RWPE2 (cell line): ENCODE data around the gene FAM117B.

Source experiments
- ATAC-seq: fragments of 200-7000 bp; cut with Tn5 transposase; 3 replicates; pipeline ENCODE4 v1.9.1; 2021; ENCODE audit warnings: low read depth
- DNase-seq: peaks from one replicate; pipeline ENCODE4 v3.0.0-alpha.2; 2020; ENCODE audit warnings: low spot score
- H3K27ac ChIP-seq: fragments of 450-650 bp; 2 replicates; pipeline ENCODE4 v1.5.1; 2017; ENCODE audit warnings: mild to moderate bottlenecking; ENCODE audit not compliant: poor library complexity, severe bottlenecking
- H3K27me3 ChIP-seq: fragments of 250-450 bp; sonication (Bioruptor Pico); 2 replicates; pipeline ENCODE4 v1.5.1; 2021; ENCODE audit warnings: mild to moderate bottlenecking, moderate library complexity; ENCODE audit not compliant: insufficient read depth, poor library complexity, severe bottlenecking
- H3K36me3 ChIP-seq: fragments of 250-450 bp; sonication (Bioruptor Pico); 2 replicates; pipeline ENCODE4 v1.5.1; 2020; ENCODE audit warnings: low read depth, mild to moderate bottlenecking, moderate library complexity
- H3K4me1 ChIP-seq: fragments of 250-450 bp; sonication (Bioruptor Pico); 2 replicates; pipeline ENCODE4 v1.5.1; 2021; ENCODE audit warnings: mild to moderate bottlenecking, moderate library complexity; ENCODE audit not compliant: insufficient read depth, poor library complexity, severe bottlenecking
- H3K4me3 ChIP-seq: fragments of 250-450 bp; sonication (Bioruptor Pico); 2 replicates; pipeline ENCODE4 v1.5.1; 2021; ENCODE audit warnings: mild to moderate bottlenecking, moderate library complexity; ENCODE audit not compliant: severe bottlenecking
- H3K9me3 ChIP-seq: fragments of 250-450 bp; sonication (Bioruptor Pico); 2 replicates; pipeline ENCODE4 v1.5.1; 2021; ENCODE audit warnings: mild to moderate bottlenecking, moderate library complexity; ENCODE audit not compliant: severe bottlenecking
- TF ChIP-seq, protein P1 (sequence below): fragments of 450-650 bp; IDR thresholded peaks from one replicate; pipeline ENCODE4 v1.5.1; 2017; ENCODE audit warnings: mild to moderate bottlenecking, moderate library complexity; ENCODE audit not compliant: poor library complexity, severe bottlenecking

Gene FAM117B

GRCh38 chr2:202808754-202809153, 174.0 kb downstream of the FAM117B start:
- Histone ChIP-seq H3K27ac (peak overlapping the region; percentile 64), H3K4me3 (no peak overlapping the region), H3K9me3 (no peaks in the 10 kb centered on the region), H3K27me3 (no peaks in the 10 kb centered on the region), H3K4me1 (peaks cover 20% of the 10 kb centered on the region), H3K36me3 (no peaks in the 10 kb centered on the region)
- DNase-seq (no peak), ATAC-seq (peak; percentile 38)
- TF ChIP-seq, protein P1, sequence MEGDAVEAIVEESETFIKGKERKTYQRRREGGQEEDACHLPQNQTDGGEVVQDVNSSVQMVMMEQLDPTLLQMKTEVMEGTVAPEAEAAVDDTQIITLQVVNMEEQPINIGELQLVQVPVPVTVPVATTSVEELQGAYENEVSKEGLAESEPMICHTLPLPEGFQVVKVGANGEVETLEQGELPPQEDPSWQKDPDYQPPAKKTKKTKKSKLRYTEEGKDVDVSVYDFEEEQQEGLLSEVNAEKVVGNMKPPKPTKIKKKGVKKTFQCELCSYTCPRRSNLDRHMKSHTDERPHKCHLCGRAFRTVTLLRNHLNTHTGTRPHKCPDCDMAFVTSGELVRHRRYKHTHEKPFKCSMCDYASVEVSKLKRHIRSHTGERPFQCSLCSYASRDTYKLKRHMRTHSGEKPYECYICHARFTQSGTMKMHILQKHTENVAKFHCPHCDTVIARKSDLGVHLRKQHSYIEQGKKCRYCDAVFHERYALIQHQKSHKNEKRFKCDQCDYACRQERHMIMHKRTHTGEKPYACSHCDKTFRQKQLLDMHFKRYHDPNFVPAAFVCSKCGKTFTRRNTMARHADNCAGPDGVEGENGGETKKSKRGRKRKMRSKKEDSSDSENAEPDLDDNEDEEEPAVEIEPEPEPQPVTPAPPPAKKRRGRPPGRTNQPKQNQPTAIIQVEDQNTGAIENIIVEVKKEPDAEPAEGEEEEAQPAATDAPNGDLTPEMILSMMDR = no peak

GRCh38 chr2:202813387-202813786, 178.6 kb downstream of the FAM117B start:
- Histone ChIP-seq H3K36me3 (no peaks in the 10 kb centered on the region), H3K9me3 (no peaks in the 10 kb centered on the region), H3K4me3 (no peak overlapping the region), H3K27ac (no peak overlapping the region), H3K4me1 (peaks cover 7% of the 10 kb centered on the region), H3K27me3 (no peaks in the 10 kb centered on the region)
- TF ChIP-seq, protein P1 = no peak
- ATAC-seq (no peak), DNase-seq (no peak)

DNA sequence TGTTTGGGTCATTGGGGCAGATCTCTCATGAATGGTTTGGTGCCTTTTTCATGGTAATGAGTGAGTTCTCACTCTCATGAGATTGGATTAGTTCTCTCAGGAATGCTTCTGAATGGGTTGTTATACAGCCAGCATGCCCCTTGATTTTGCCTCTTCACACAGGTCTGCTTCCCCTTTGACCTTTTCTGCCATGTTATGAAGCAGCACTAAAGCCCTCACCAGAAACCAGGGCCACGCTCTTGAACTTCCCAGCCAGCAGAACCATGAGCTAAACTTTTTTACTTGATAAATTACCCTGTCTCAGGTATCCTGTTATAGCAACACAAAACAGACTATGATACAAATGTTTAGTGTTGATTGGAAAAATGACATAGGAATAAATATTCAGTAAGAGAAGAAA, 179.5 kb downstream of the FAM117B start:
- Histone ChIP-seq H3K27ac (no peak overlapping the region), H3K4me3 (no peak overlapping the region), H3K36me3 (no peaks in the 10 kb centered on the region), H3K4me1 (no peaks in the 10 kb centered on the region), H3K27me3 (no peaks in the 10 kb centered on the region), H3K9me3 (no peaks in the 10 kb centered on the region)
- ATAC-seq (no peak), DNase-seq (no peak)
- TF ChIP-seq, protein P1 = no peak

DNA sequence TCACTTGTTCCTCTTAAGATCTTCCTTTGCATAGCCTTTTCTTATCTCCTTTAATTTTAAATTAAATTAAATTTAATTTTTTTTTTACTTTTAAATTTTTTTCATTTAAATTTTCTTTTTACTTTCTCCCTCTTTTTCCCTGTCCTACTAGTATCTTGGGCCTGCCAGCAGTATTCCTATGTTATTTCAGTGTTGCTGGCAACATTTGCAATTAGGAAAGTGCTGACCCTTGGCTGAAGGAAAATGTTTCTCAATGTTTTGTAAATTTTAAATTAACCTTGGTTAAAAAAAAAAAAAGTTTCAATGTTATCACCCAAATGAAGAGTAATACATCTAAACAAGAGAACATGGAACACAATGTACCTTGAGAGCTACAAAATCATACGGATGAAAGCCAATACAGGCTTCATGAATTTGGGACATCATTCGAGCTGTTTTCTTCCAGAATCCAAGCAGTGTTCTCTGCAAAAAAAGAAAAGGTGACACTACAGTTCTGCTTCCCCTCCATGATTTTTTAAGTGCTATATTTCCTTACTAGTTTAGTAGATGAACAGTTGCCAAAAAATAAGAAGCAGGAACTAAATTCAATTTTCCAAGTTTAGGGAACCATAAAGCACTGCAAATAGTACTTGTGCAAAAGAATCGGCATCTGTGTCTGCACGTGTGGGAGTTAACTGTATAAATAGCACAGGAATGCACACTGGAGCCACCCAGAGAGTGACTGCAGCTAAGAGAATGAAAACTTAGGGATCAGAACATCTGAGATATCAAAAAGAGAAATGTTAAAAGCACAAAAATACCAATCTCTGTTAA, 181.0 kb downstream of the FAM117B start:
- H3K9me3 ChIP-seq = no peaks in the 10 kb centered on the region
- no peak for ATAC-seq
- H3K27ac ChIP-seq = no peak overlapping the region
- no peaks in the 10 kb centered on the region for H3K27me3 ChIP-seq
- no peaks in the 10 kb centered on the region for H3K4me1 ChIP-seq
- no peaks in the 10 kb centered on the region for H3K36me3 ChIP-seq
- no peak overlapping the region for H3K4me3 ChIP-seq
- no peak for DNase-seq
- TF ChIP-seq, protein P1 = no peak

DNA sequence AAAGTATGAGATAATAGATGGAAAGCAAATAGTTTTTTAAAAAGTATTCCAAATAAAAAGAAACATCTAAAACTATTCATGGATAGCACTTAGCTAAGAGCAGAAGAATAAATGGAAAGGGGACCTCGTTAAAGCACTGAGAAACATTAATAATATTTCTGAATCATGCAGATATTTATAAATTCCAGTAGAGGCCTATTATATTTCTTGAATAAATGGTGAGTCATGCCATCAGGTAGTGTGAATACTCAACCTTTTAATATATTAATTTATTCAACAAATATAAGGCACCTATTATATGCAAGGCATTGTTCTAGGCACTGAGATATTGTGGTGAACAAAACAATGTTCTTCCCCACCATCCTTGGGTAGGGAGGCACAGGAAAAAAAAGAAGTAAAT, 183.0 kb downstream of the FAM117B start:
- DNase-seq (no peak), ATAC-seq (no peak)
- no peak overlapping the region for H3K4me3 ChIP-seq
- H3K27ac ChIP-seq = no peak overlapping the region
- H3K36me3 ChIP-seq = no peaks in the 10 kb centered on the region
- TF ChIP-seq, protein P1 = no peak
- no peaks in the 10 kb centered on the region for H3K9me3 ChIP-seq
- no peaks in the 10 kb centered on the region for H3K27me3 ChIP-seq
- H3K4me1 ChIP-seq = no peaks in the 10 kb centered on the region
